H9 (cell line): ENCODE data around the gene RUBCN. TPM values are rescaled to one million over a fixed set of nuclear protein-coding genes. Genes with fewer than 3 reads are reported as not detected.

Source experiments
- DNase-seq: peaks from one replicate; pipeline ENCODE4 v3.0.0-alpha.2; 2017
- H2AFZ ChIP-seq: one replicate; pipeline ENCODE4 v1.6.1; 2013; ENCODE audit warnings: mild to moderate bottlenecking, low read length, control low read depth, moderate library complexity
- H2AK5ac ChIP-seq: 2 replicates; pipeline ENCODE4 v1.6.1; 2013; ENCODE audit warnings: low read length, control low read depth, mixed read lengths; ENCODE audit not compliant: insufficient read length
- H2BK120ac ChIP-seq: one replicate; pipeline ENCODE4 v1.6.1; 2013; ENCODE audit warnings: low read depth, mild to moderate bottlenecking, low read length, control low read depth, inconsistent platforms; ENCODE audit not compliant: poor library complexity, severe bottlenecking
- H2BK12ac ChIP-seq: 2 replicates; pipeline ENCODE4 v1.6.1; 2013; ENCODE audit warnings: low read length, control low read depth, mixed read lengths, low read depth; ENCODE audit not compliant: insufficient read length
- H2BK15ac ChIP-seq: 2 replicates; pipeline ENCODE4 v1.6.1; 2013; ENCODE audit warnings: low read depth, low read length, control low read depth
- H2BK20ac ChIP-seq: one replicate; pipeline ENCODE4 v1.6.1; 2013; ENCODE audit warnings: low read depth, mild to moderate bottlenecking, low read length, control low read depth, inconsistent platforms; ENCODE audit not compliant: poor library complexity, severe bottlenecking
- H2BK5ac ChIP-seq: 2 replicates; pipeline ENCODE4 v1.6.1; 2013; ENCODE audit warnings: low read length, control low read depth, mixed read lengths; ENCODE audit not compliant: insufficient read length
- H3K14ac ChIP-seq: 2 replicates; pipeline ENCODE4 v1.6.1; 2013; ENCODE audit warnings: low read length, control low read depth; ENCODE audit not compliant: insufficient read depth
- H3K18ac ChIP-seq: 2 replicates; pipeline ENCODE4 v1.6.1; 2013; ENCODE audit warnings: low read depth, mild to moderate bottlenecking, mixed read lengths, low read length, control low read depth; ENCODE audit not compliant: insufficient read length
- H3K23ac ChIP-seq: 2 replicates; pipeline ENCODE4 v1.6.1; 2013; ENCODE audit warnings: low read length, control low read depth, mixed read lengths, low read depth; ENCODE audit not compliant: insufficient read length
- H3K23me2 ChIP-seq: 2 replicates; pipeline ENCODE4 v1.6.1; 2013; ENCODE audit warnings: low read depth, mild to moderate bottlenecking, mixed read lengths, low read length, control low read depth; ENCODE audit not compliant: insufficient read length, poor library complexity, severe bottlenecking
- H3K27ac ChIP-seq: 2 replicates; pipeline ENCODE4 v1.5.1; 2013; ENCODE audit warnings: low read length, control low read depth, mixed read lengths, low read depth; ENCODE audit not compliant: insufficient read length
- H3K27me3 ChIP-seq: 2 replicates; pipeline ENCODE4 v1.6.1; 2013; ENCODE audit warnings: low read length, control low read depth, inconsistent platforms; ENCODE audit not compliant: insufficient read depth
- H3K4ac ChIP-seq: 2 replicates; pipeline ENCODE4 v1.6.1; 2013; ENCODE audit warnings: low read depth, mild to moderate bottlenecking, control low read depth, inconsistent platforms, low read length, moderate library complexity
- H3K4me1 ChIP-seq: 2 replicates; pipeline ENCODE4 v1.6.1; 2013; ENCODE audit warnings: low read length, control low read depth, inconsistent platforms; ENCODE audit not compliant: insufficient read depth
- H3K4me2 ChIP-seq: 2 replicates; pipeline ENCODE4 v1.6.1; 2013; ENCODE audit warnings: low read length, control low read depth, mixed read lengths; ENCODE audit not compliant: insufficient read length, insufficient read depth
- H3K56ac ChIP-seq: 2 replicates; pipeline ENCODE4 v1.6.1; 2013; ENCODE audit warnings: low read depth, mild to moderate bottlenecking, mixed read lengths, low read length, control low read depth; ENCODE audit not compliant: insufficient read length
- H3K79me1 ChIP-seq: 2 replicates; pipeline ENCODE4 v1.6.1; 2013; ENCODE audit warnings: low read depth, mild to moderate bottlenecking, moderate library complexity, low read length, control low read depth, inconsistent platforms; ENCODE audit not compliant: insufficient read depth, poor library complexity, severe bottlenecking
- H3K79me2 ChIP-seq: 2 replicates; pipeline ENCODE4 v1.6.1; 2013; ENCODE audit warnings: low read length, control low read depth, inconsistent platforms; ENCODE audit not compliant: insufficient read depth
- H3K9ac ChIP-seq: 2 replicates; pipeline ENCODE4 v1.6.1; 2013; ENCODE audit warnings: low read length, control low read depth, mixed read lengths; ENCODE audit not compliant: insufficient read length; ENCODE audit errors: extremely low read depth
- H3K9me3 ChIP-seq: one replicate; pipeline ENCODE4 v1.6.1; 2013; ENCODE audit warnings: low read depth, low read length, inconsistent platforms; ENCODE audit not compliant: control insufficient read depth
- H3T11ph ChIP-seq: one replicate; pipeline ENCODE4 v1.6.1; 2013; ENCODE audit warnings: mild to moderate bottlenecking, low read length, control low read depth, inconsistent platforms
- H4K20me1 ChIP-seq: one replicate; pipeline ENCODE4 v1.6.1; 2013; ENCODE audit not compliant: control insufficient read depth, insufficient read length, insufficient read depth
- H4K5ac ChIP-seq: 2 replicates; pipeline ENCODE4 v1.6.1; 2013; ENCODE audit warnings: low read depth, mild to moderate bottlenecking, mixed read lengths, low read length, control low read depth; ENCODE audit not compliant: insufficient read length
- H4K8ac ChIP-seq: replicated peaks from 2 replicates; pipeline ENCODE4 v1.6.1; 2013; ENCODE audit warnings: low read length, control low read depth, mixed read lengths, low read depth; ENCODE audit not compliant: insufficient read length
- H4K91ac ChIP-seq: 2 replicates; pipeline ENCODE4 v1.6.1; 2013; ENCODE audit warnings: low read depth, mild to moderate bottlenecking, moderate library complexity, mixed read lengths, low read length, control low read depth; ENCODE audit not compliant: insufficient read length
- H3K27ac Mint-ChIP-seq, 3 experiments: 2 replicates in 2 of 3; 3 replicates in 1 of 3; pipeline ENCODE4 v1.8.0; 2020 to 2021; ENCODE audit warnings: mixed read lengths in 3 of 3, mild to moderate bottlenecking in 1 of 3, moderate library complexity in 1 of 3
- H3K27me3 Mint-ChIP-seq: 2 replicates; pipeline ENCODE4 v1.8.0; 2021; ENCODE audit warnings: low read depth, mild to moderate bottlenecking, moderate library complexity, mixed read lengths
- H3K36me3 Mint-ChIP-seq, 3 experiments: 2 replicates in 2 of 3; 3 replicates in 1 of 3; pipeline ENCODE4 v1.8.0; 2020 to 2021; ENCODE audit warnings: low read depth in 3 of 3, mixed read lengths in 3 of 3; ENCODE audit not compliant: insufficient read depth in 1 of 3
- H3K4me1 Mint-ChIP-seq, 2 experiments: 2 replicates each; pipeline ENCODE4 v1.8.0; 2020; ENCODE audit warnings: mixed read lengths in 2 of 2
- H3K4me3 Mint-ChIP-seq, 2 experiments: 2 replicates in 1 of 2; 3 replicates in 1 of 2; pipeline ENCODE4 v1.8.0; 2020 to 2021; ENCODE audit warnings: mild to moderate bottlenecking in 2 of 2, mixed read lengths in 2 of 2, moderate library complexity in 1 of 2
- H3K9me3 Mint-ChIP-seq, 2 experiments: 2 replicates in 1 of 2; 3 replicates in 1 of 2; pipeline ENCODE4 v1.8.0; 2020; ENCODE audit warnings: mild to moderate bottlenecking in 2 of 2, mixed read lengths in 2 of 2, moderate library complexity in 1 of 2
- CTCF ChIP-seq: fragments of 200-600 bp; sonication (generic); conservative IDR thresholded peaks from 3 replicates; pipeline ENCODE4 v1.8.0; 2021; ENCODE audit warnings: antibody characterized with exemption, mild to moderate bottlenecking
- WGBS: extraction: QIAGEN DNeasy Blood & Tissue Kit; methylation state at CpG from one replicate; pipeline ENCODE4 v1.1.7; 2013; ENCODE audit warnings: missing lambda C conversion rate, low lambda C conversion rate, mixed read lengths; ENCODE audit not compliant: insufficient read length; ENCODE audit errors: extremely low coverage; 5-methylcytosine and 5-hydroxymethylcytosine counted together
- total RNA-seq: library from RNA; stranded (reverse); gene quantifications from 2 replicates; pipeline ENCODE4 v1.2.1, GENCODE V29; 2021

Gene RUBCN
- total RNA-seq, 1 experiment from 2014 or later = 17.7 TPM

- H3K56ac ChIP-seq = no peak overlapping the region
- TF ChIP-seq CTCF = no peak
- no peak overlapping the region for H2AFZ ChIP-seq
- H3K27ac Mint-ChIP-seq = peak overlapping the region in 1 of 3 experiments; percentile 7; a peak in 1 of 7 replicates
- no peak for DNase-seq
- H4K8ac ChIP-seq = no peak overlapping the region
- peaks cover 20 to 56% (median 42%) of the 10 kb centered on the region in 3 experiments; a peak in 6 of 7 replicates for H3K36me3 Mint-ChIP-seq
- no peak overlapping the region for H4K5ac ChIP-seq
- peaks cover 11 to 16% of the 10 kb centered on the region in 2 experiments for H3K9me3 Mint-ChIP-seq
- no peak overlapping the region for H3K14ac ChIP-seq
- H3K9ac ChIP-seq = no peak overlapping the region
- H2BK5ac ChIP-seq = no peak overlapping the region
- no peaks in the 10 kb centered on the region for H3K27me3 ChIP-seq
- no peak overlapping the region for H3K18ac ChIP-seq
- no peak overlapping the region for H3K4me3 Mint-ChIP-seq
- no peak overlapping the region for H2BK120ac ChIP-seq
- H3K4me1 ChIP-seq = no peaks in the 10 kb centered on the region
- H3K4me1 Mint-ChIP-seq = no peaks in the 10 kb centered on the region
- no peak overlapping the region for H2BK12ac ChIP-seq
- no peak overlapping the region for H3T11ph ChIP-seq
- no peaks in the 10 kb centered on the region for H3K79me2 ChIP-seq
- H2BK20ac ChIP-seq = no peak overlapping the region
- no peak overlapping the region for H3K4ac ChIP-seq
- H4K91ac ChIP-seq = no peak overlapping the region
- H3K9me3 ChIP-seq = no peaks in the 10 kb centered on the region
- no peak overlapping the region for H3K27ac ChIP-seq
- no peaks in the 10 kb centered on the region for H4K20me1 ChIP-seq
- H3K27me3 Mint-ChIP-seq = no peaks in the 10 kb centered on the region
- H3K79me1 ChIP-seq = no peaks in the 10 kb centered on the region
- no CpG with 5 or more reads among the region's 29 CpGs for WGBS
- H3K4me2 ChIP-seq = no peak overlapping the region
- H3K23me2 ChIP-seq = no peaks in the 10 kb centered on the region
- no peak overlapping the region for H2AK5ac ChIP-seq
- no peak overlapping the region for H2BK15ac ChIP-seq
- no peak overlapping the region for H3K23ac ChIP-seq
Measured at GRCh38 chr3:197674741-197675562, 61.8 kb downstream of the RUBCN start.
